GM23338 (cell line): Measurements from ENCODE around the gene TCP10L. TPM values are rescaled to one million over a fixed set of nuclear protein-coding genes. Genes with fewer than 3 reads are reported as not detected.
"Not testable (repeated sequence)": the region's sequence is repeated elsewhere in the genome, so short reads cannot be mapped to it uniquely, and the experiment has no call there.

ENCODE experiments used
- ATAC-seq: fragments of 200-7000 bp; cut with Tn5 transposase; 3 replicates; pipeline ENCODE4 v1.9.1; 2020
- DNase-seq: peaks from one replicate; pipeline ENCODE4 v3.0.0-alpha.2; 2015; ENCODE audit warnings: low spot score
- H2AFZ ChIP-seq: fragments of 200-600 bp; sonication (generic); 2 replicates; pipeline ENCODE4 v1.8.0; 2016; ENCODE audit warnings: antibody characterized with exemption, mild to moderate bottlenecking, moderate library complexity
- H3F3A ChIP-seq: fragments of 200-600 bp; sonication (generic); replicated peaks from 2 replicates; pipeline ENCODE4 v1.8.0; 2017; ENCODE audit warnings: antibody characterized with exemption, mixed run types, low read depth
- H3K27ac ChIP-seq: fragments of 200-600 bp; sonication (generic); 2 replicates; pipeline ENCODE4 v1.6.1; 2016; ENCODE audit warnings: low read depth
- H3K27me3 ChIP-seq: fragments of 200-600 bp; sonication (generic); 2 replicates; pipeline ENCODE4 v1.8.0; 2016; ENCODE audit warnings: mild to moderate bottlenecking, mixed run types, moderate library complexity; ENCODE audit not compliant: insufficient read depth
- H3K36me3 ChIP-seq: fragments of 200-600 bp; sonication (generic); 2 replicates; pipeline ENCODE4 v1.8.0; 2016; ENCODE audit warnings: mild to moderate bottlenecking; ENCODE audit not compliant: insufficient read depth
- H3K4me1 ChIP-seq: fragments of 200-600 bp; sonication (generic); 2 replicates; pipeline ENCODE4 v1.8.0; 2016; ENCODE audit warnings: mild to moderate bottlenecking, moderate library complexity; ENCODE audit not compliant: insufficient read depth
- H3K4me2 ChIP-seq: fragments of 200-600 bp; sonication (generic); 2 replicates; pipeline ENCODE4 v1.7.1; 2017; ENCODE audit warnings: mixed run types
- H3K4me3 ChIP-seq: fragments of 200-600 bp; sonication (generic); 2 replicates; pipeline ENCODE4 v1.6.1; 2016; ENCODE audit warnings: mixed run types
- H3K79me2 ChIP-seq: fragments of 200-600 bp; sonication (generic); replicated peaks from 2 replicates; pipeline ENCODE4 v1.8.0; 2017; ENCODE audit warnings: mild to moderate bottlenecking; ENCODE audit not compliant: insufficient read depth
- H3K9me2 ChIP-seq: fragments of 200-600 bp; sonication (generic); 2 replicates; pipeline ENCODE4 v1.8.0; 2017; ENCODE audit not compliant: insufficient read depth
- H4K20me1 ChIP-seq: fragments of 200-600 bp; sonication (generic); replicated peaks from 2 replicates; pipeline ENCODE4 v1.8.0; 2017; ENCODE audit warnings: mild to moderate bottlenecking; ENCODE audit not compliant: insufficient read depth
- H3K27ac Mint-ChIP-seq: 2 replicates; pipeline ENCODE4 v1.8.0; 2020; ENCODE audit warnings: inconsistent platforms, mild to moderate bottlenecking, moderate library complexity, mixed read lengths
- H3K27me3 Mint-ChIP-seq: 3 replicates; pipeline ENCODE4 v1.8.0; 2022; ENCODE audit warnings: low read depth, mild to moderate bottlenecking, moderate library complexity, mixed read lengths, inconsistent platforms; ENCODE audit not compliant: insufficient read depth, poor library complexity
- H3K36me3 Mint-ChIP-seq: 3 replicates; pipeline ENCODE4 v1.8.0; 2021; ENCODE audit warnings: low read depth, mild to moderate bottlenecking, inconsistent platforms, moderate library complexity, mixed read lengths
- H3K4me1 Mint-ChIP-seq: 3 replicates; pipeline ENCODE4 v1.8.0; 2020; ENCODE audit warnings: mild to moderate bottlenecking, inconsistent platforms, mixed read lengths
- H3K4me3 Mint-ChIP-seq: 3 replicates; pipeline ENCODE4 v1.8.0; 2021; ENCODE audit warnings: moderate library complexity, mild to moderate bottlenecking, inconsistent platforms, mixed read lengths
- H3K9me3 Mint-ChIP-seq: 3 replicates; pipeline ENCODE4 v1.8.0; 2020; ENCODE audit warnings: moderate library complexity, mild to moderate bottlenecking, inconsistent platforms, mixed read lengths
- CREB1 ChIP-seq: fragments of 250-450 bp; sonication (Bioruptor Pico); IDR thresholded peaks from 2 replicates; pipeline ENCODE4 v1.5.0; 2020; ENCODE audit warnings: low read depth, mild to moderate bottlenecking, moderate library complexity
- CTCF ChIP-seq, 2 experiments: fragments of 200-600 bp in 1 of 2; sonication (generic) in 1 of 2; conservative IDR thresholded peaks; 2 replicates each; pipeline versions ENCODE4 v1.5.1 to v1.6.1; 2016 to 2017; ENCODE audit warnings: antibody characterized with exemption in 2 of 2, low read depth in 2 of 2, mild to moderate bottlenecking in 2 of 2, moderate library complexity in 1 of 2
- ETS1 ChIP-seq: IDR thresholded peaks from 2 replicates; pipeline ENCODE4 v1.6.1; 2016; ENCODE audit warnings: antibody characterized with exemption
- EZH2phosphoT487 ChIP-seq: fragments of 200-600 bp; sonication (generic); IDR thresholded peaks from one replicate; pipeline ENCODE4 v1.8.1; 2018; ENCODE audit warnings: antibody characterized with exemption; ENCODE audit not compliant: unreplicated experiment
- JUNB ChIP-seq: IDR thresholded peaks from one replicate; pipeline ENCODE4 v1.6.1; 2016; ENCODE audit warnings: antibody characterized with exemption; ENCODE audit not compliant: unreplicated experiment
- POLR2AphosphoS5 ChIP-seq: IDR thresholded peaks from 2 replicates; pipeline ENCODE4 v1.6.1; 2016; ENCODE audit warnings: antibody characterized with exemption, low read depth
- REST ChIP-seq: IDR thresholded peaks from one replicate; pipeline ENCODE4 v1.6.1; 2018; ENCODE audit warnings: antibody characterized with exemption; ENCODE audit not compliant: unreplicated experiment
- STAT1 ChIP-seq: IDR thresholded peaks from one replicate; pipeline ENCODE4 v1.6.1; 2016; ENCODE audit warnings: antibody characterized with exemption; ENCODE audit not compliant: unreplicated experiment
- ZNF114 ChIP-seq: fragments of 250-450 bp; sonication (Bioruptor Pico); IDR thresholded peaks from 2 replicates; pipeline ENCODE4 v1.5.0; 2020; ENCODE audit warnings: mild to moderate bottlenecking, moderate library complexity
- ZNF331 ChIP-seq: fragments of 250-450 bp; sonication (Bioruptor Pico); IDR thresholded peaks from 2 replicates; pipeline ENCODE4 v1.5.0; 2020; ENCODE audit warnings: low read depth, mild to moderate bottlenecking, moderate library complexity
- polyA plus RNA-seq: library from polyadenylated mRNA; unstranded; fragments of >200 nt; fragmentation: Nextera tagmentation; extraction: Ambion mirVana; gene quantifications from 2 replicates; pipeline ENCODE4 v1.2.1, GENCODE V29; 2016
- total RNA-seq: library from RNA; depleted of rRNA; stranded (reverse); fragments of >200 nt; shearing (Covaris generic); gene quantifications from 2 replicates; pipeline ENCODE4 v1.2.3, GENCODE V29; 2014

Gene TCP10L
- total and polyA plus RNA-seq, 2 experiments from 2014 or later = 0.10 to 0.65 TPM

GRCh38 chr21:32531561-32531960 lies 53.8 kb downstream of the TCP10L start:
- H3K36me3 Mint-ChIP-seq = peaks cover 15% of the 10 kb centered on the region

GRCh38 chr21:32530809-32531208 lies 54.5 kb downstream of the TCP10L start:
- H3K27me3 Mint-ChIP-seq, H3K79me2 ChIP-seq, H3K36me3 ChIP-seq, ATAC-seq, H3K4me1 ChIP-seq, H3K4me3 ChIP-seq, H2AFZ ChIP-seq, H3K4me1 Mint-ChIP-seq, H3K27ac Mint-ChIP-seq, H3K4me2 ChIP-seq, H3F3A ChIP-seq, H3K9me2 ChIP-seq, H3K27ac ChIP-seq, DNase-seq, H3K27me3 ChIP-seq, H3K4me3 Mint-ChIP-seq, H4K20me1 ChIP-seq: not testable (repeated sequence)
- peaks cover 15% of the 10 kb centered on the region for H3K36me3 Mint-ChIP-seq
- H3K9me3 Mint-ChIP-seq = peaks cover 17% of the 10 kb centered on the region

More at GRCh38 chr21:32531561-32531960, 53.8 kb downstream of the TCP10L start:
- not testable (repeated sequence) for H3K27ac ChIP-seq, H3K4me1 Mint-ChIP-seq, H3K36me3 ChIP-seq, H2AFZ ChIP-seq, H3K27me3 ChIP-seq, ATAC-seq, H3K9me2 ChIP-seq, H3K4me1 ChIP-seq, H3F3A ChIP-seq, H3K27ac Mint-ChIP-seq, H3K79me2 ChIP-seq, H3K27me3 Mint-ChIP-seq, DNase-seq, H3K4me3 Mint-ChIP-seq, H3K4me3 ChIP-seq, H3K4me2 ChIP-seq, H4K20me1 ChIP-seq
- H3K9me3 Mint-ChIP-seq = peaks cover 17% of the 10 kb centered on the region

GRCh38 chr21:32529679-32530078 lies 55.6 kb downstream of the TCP10L start:
- no peak overlapping the region for H3K4me3 ChIP-seq
- no peaks in the 10 kb centered on the region for H4K20me1 ChIP-seq
- TF ChIP-seq JUNB (no peak), REST (no peak), ZNF331 (no peak), EZH2phosphoT487 (no peak), CTCF (conservative IDR thresholded peaks at IDR 0.05; ENCODE audit: low read depth in 2 of 2) (no peak), POLR2AphosphoS5 (no peak), ZNF114 (CRISPR knock-in tag) (no peak), ETS1 (no peak), STAT1 (no peak), CREB1 (no peak)

More at GRCh38 chr21:32529679-32530078, 55.6 kb downstream of the TCP10L start:
- no peaks in the 10 kb centered on the region; the same call in 1 of the 2 replicates for H3K9me2 ChIP-seq
- peaks cover 10% of the 10 kb centered on the region; the same call in 1 of the 2 replicates for H3K4me1 ChIP-seq
- no peak overlapping the region for H3K4me3 Mint-ChIP-seq
- no peak overlapping the region for H3K27ac Mint-ChIP-seq
- H3K27ac ChIP-seq = no peak overlapping the region
- no peaks in the 10 kb centered on the region for H3K79me2 ChIP-seq
- H2AFZ ChIP-seq = no peak overlapping the region
- H3K9me3 Mint-ChIP-seq = peaks cover 17% of the 10 kb centered on the region
- no peaks in the 10 kb centered on the region for H3K27me3 ChIP-seq
- peaks cover 17% of the 10 kb centered on the region for H3K4me1 Mint-ChIP-seq
- peaks cover 15% of the 10 kb centered on the region for H3K36me3 Mint-ChIP-seq
- ATAC-seq = no peak
- H3F3A ChIP-seq = peaks cover 5% of the 10 kb centered on the region; the same call in 1 of the 2 replicates
- no peak for DNase-seq
- no peak overlapping the region for H3K4me2 ChIP-seq
- no peaks in the 10 kb centered on the region; the same call in 1 of the 2 replicates for H3K36me3 ChIP-seq
- peaks cover 5% of the 10 kb centered on the region for H3K27me3 Mint-ChIP-seq
